Measurements from ENCODE around the gene LDLRAD4.

Gene LDLRAD4

DNA sequence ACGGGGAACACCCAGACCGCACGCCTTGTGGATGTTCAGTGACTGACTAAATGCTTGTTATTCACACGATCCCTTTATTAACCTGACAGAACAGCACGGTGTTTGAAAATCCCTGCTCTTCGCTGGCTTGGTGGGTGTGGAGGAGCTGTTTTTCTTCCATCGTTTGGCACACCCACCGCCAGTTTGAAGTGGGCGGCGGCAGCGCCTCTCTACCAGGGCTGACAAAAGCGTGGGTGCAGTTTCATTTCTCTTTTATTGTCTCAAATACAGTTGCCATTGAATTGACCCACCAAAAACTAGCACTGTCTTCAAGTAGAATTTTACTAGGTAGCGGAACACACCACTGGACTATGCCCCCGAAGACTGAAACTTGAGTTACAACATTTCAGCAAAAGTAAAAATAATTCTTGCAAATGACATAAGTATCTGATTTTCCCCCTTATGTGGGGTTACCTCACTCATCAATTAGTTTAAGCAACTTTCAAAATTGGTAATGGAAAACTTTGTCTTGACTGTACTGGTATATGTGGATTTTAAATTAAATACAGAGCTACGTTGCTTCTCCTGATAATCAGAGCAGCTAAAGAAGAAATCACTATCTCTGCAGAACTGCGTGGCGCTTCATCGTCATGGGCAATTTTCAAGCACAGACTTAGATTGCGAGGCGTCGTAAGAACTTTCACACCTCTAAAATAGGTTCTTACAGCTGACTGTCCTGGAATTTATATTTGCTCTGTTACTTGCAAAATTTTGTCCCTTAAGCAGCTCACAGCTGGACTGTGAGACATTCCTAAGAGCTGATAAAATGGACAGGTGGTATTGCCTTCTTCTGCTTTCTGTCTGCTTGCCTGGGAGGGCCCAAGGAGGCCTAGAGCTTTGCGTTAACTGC is 60.9 kb downstream of the LDLRAD4 start:
- Histone ChIP-seq H2BK15ac (ENCODE audit: low read length) (no peak overlapping the region), H2BK12ac (ENCODE audit: low read length) (no peak overlapping the region), H3K14ac (ENCODE audit: low read length) (no peak overlapping the region), H3K27me3 (ENCODE audit: control insufficient read depth in 3 of 3, insufficient read depth in 3 of 3, low read depth in 1 of 3, low read length in 3 of 3) (no peaks in the 10 kb centered on the region), H3K79me1 (ENCODE audit: low read depth, low read length) (no peaks in the 10 kb centered on the region), H4K8ac (ENCODE audit: low read depth, low read length) (no peak overlapping the region), H2AFZ (ENCODE audit: low read length) (peak overlapping the region; percentile 83), H3K4me2 (ENCODE audit: insufficient read depth, low read length, poor library complexity, severe bottlenecking) (no peak overlapping the region), H3K9ac (ENCODE audit: low read depth, low read length, poor library complexity) (no peak overlapping the region), H3K23ac (ENCODE audit: low read depth, low read length, poor library complexity) (no peak overlapping the region), H2BK5ac (ENCODE audit: low read length) (no peak overlapping the region), H3K4me1 (ENCODE audit: control insufficient read depth in 2 of 2, insufficient read depth in 1 of 2, low read depth in 1 of 2, low read length in 2 of 2) (peaks cover 9 to 10% of the 10 kb centered on the region in 2 donors), H3K36me3 (replicated peaks in 1 of 2; ENCODE audit: control insufficient read depth in 2 of 2, insufficient read depth in 2 of 2, low read length in 2 of 2) (no peaks in the 10 kb centered on the region), H3K4ac (ENCODE audit: low read length) (no peak overlapping the region), H2AK5ac (ENCODE audit: low read depth, low read length) (no peak overlapping the region), H2BK120ac (ENCODE audit: low read depth, low read length) (no peak overlapping the region), H3K18ac (ENCODE audit: low read length) (no peak overlapping the region), H3K27ac (replicated peaks; ENCODE audit: low read length) (peak overlapping the region; percentile 65), H4K91ac (ENCODE audit: low read depth, low read length, poor library complexity) (no peak overlapping the region), H3K4me3 (ENCODE audit: low read length in 2 of 2) (no peak overlapping the region), H3K9me3 (replicated peaks in 1 of 2; ENCODE audit: control insufficient read depth in 2 of 2, insufficient read depth in 1 of 2, low read depth in 1 of 2, low read length in 2 of 2) (no peaks in the 10 kb centered on the region)
- no peak for DNase-seq (ENCODE audit: low spot score)
- WGBS, 2 donors (ENCODE audit: extremely low coverage in 2 of 2, insufficient read length in 2 of 2, insufficient replicate concordance in 1 of 2), result no CpG with 5 or more reads among the region's 22 CpGs

DNA sequence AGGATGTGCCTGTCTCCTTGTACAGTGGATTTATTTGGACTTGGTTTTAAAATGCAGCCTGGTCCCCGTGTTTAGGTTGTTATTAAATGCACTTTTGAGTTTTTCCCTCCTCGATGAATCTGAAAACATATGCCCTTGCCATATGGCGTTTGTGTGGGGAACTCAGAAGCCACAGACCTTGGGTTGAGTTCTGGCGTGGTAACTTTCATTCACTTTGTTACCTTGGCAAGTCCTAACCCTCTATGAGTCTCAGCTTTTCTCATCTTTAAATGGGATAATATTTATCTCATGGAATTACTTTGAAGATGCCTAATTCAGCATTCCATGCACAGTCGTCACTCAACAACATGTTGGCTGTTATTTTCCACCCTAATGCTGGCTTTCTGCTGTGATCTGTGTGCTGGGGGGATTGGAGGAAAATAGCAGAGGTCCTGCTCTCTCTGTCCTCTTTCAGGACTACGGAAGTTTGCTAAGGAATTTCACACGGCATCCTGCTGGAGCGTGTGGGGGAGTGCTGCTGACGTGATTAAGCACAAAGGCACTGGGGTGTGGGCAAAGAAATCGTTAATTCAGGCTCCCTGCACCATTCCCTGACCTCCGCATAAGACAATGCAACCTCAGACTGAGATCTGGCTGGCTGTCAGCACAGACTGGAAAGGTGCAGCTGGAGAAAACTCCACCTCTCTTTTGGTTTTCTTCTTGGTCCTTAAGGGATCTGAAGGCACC is 61.7 kb downstream of the LDLRAD4 start:
- no peak overlapping the region for H3K4me3 ChIP-seq (ENCODE audit: low read length in 2 of 2)
- no peak overlapping the region for H2BK12ac ChIP-seq (ENCODE audit: low read length)
- no peak overlapping the region for H2AK5ac ChIP-seq (ENCODE audit: low read depth, low read length)
- no peak overlapping the region for H2BK5ac ChIP-seq (ENCODE audit: low read length)
- peaks cover 9 to 10% of the 10 kb centered on the region in 2 donors for H3K4me1 ChIP-seq (ENCODE audit: control insufficient read depth in 2 of 2, insufficient read depth in 1 of 2, low read depth in 1 of 2, low read length in 2 of 2)
- no peak overlapping the region for H3K9ac ChIP-seq (ENCODE audit: low read depth, low read length, poor library complexity)
- no peak overlapping the region for H3K4me2 ChIP-seq (ENCODE audit: insufficient read depth, low read length, poor library complexity, severe bottlenecking)
- no peak overlapping the region for H3K23ac ChIP-seq (ENCODE audit: low read depth, low read length, poor library complexity)
- no peaks in the 10 kb centered on the region for H3K79me1 ChIP-seq (ENCODE audit: low read depth, low read length)
- no peak overlapping the region for H2BK15ac ChIP-seq (ENCODE audit: low read length)
- no peaks in the 10 kb centered on the region for H3K9me3 ChIP-seq (replicated peaks in 1 of 2; ENCODE audit: control insufficient read depth in 2 of 2, insufficient read depth in 1 of 2, low read depth in 1 of 2, low read length in 2 of 2)
- H3K27me3 ChIP-seq (ENCODE audit: control insufficient read depth in 3 of 3, insufficient read depth in 3 of 3, low read depth in 1 of 3, low read length in 3 of 3), result no peaks in the 10 kb centered on the region
- H4K91ac ChIP-seq (ENCODE audit: low read depth, low read length, poor library complexity), result no peak overlapping the region
- no peak overlapping the region for H3K4ac ChIP-seq (ENCODE audit: low read length)
- no peak overlapping the region for H3K14ac ChIP-seq (ENCODE audit: low read length)
- H3K18ac ChIP-seq (ENCODE audit: low read length), result no peak overlapping the region
- peak overlapping the region; percentile 73 for H3K27ac ChIP-seq (replicated peaks; ENCODE audit: low read length)
- no CpG with 5 or more reads among the region's 11 CpGs for WGBS, 2 donors (ENCODE audit: extremely low coverage in 2 of 2, insufficient read length in 2 of 2, insufficient replicate concordance in 1 of 2)
- no peak overlapping the region for H2BK120ac ChIP-seq (ENCODE audit: low read depth, low read length)
- H2AFZ ChIP-seq (ENCODE audit: low read length), result peak overlapping the region; percentile 83
- no peak overlapping the region for H4K8ac ChIP-seq (ENCODE audit: low read depth, low read length)
- no peaks in the 10 kb centered on the region for H3K36me3 ChIP-seq (replicated peaks in 1 of 2; ENCODE audit: control insufficient read depth in 2 of 2, insufficient read depth in 2 of 2, low read length in 2 of 2)
- DNase-seq (ENCODE audit: low spot score), result peak; percentile 70

DNA sequence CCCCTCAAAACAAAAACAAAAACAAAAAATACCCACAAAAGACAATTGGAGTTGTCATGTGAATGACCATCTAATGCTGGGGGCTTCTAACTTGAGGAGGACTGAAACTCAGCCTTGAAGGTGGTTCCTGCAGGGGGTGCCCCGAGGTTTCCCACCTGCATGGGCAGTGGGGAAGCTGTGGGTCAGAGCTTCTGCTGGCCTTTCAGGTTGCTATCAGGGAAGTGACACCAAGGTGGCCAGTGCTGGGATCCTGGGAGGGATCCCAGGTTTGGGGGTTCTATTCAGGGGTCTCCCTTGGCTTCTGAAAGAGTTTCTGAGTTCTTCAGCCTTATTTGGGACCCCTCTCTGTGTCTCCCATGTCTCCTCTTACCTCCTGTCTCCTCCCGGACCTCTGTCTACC is 62.8 kb downstream of the LDLRAD4 start:
- Histone ChIP-seq H3K4me2 (ENCODE audit: insufficient read depth, low read length, poor library complexity, severe bottlenecking) (no peak overlapping the region), H3K9me3 (replicated peaks in 1 of 2; ENCODE audit: control insufficient read depth in 2 of 2, insufficient read depth in 1 of 2, low read depth in 1 of 2, low read length in 2 of 2) (no peaks in the 10 kb centered on the region), H4K8ac (ENCODE audit: low read depth, low read length) (no peak overlapping the region), H3K9ac (ENCODE audit: low read depth, low read length, poor library complexity) (no peak overlapping the region), H3K79me1 (ENCODE audit: low read depth, low read length) (no peaks in the 10 kb centered on the region), H2BK120ac (ENCODE audit: low read depth, low read length) (no peak overlapping the region), H3K18ac (ENCODE audit: low read length) (peak overlapping the region; percentile 39), H3K23ac (ENCODE audit: low read depth, low read length, poor library complexity) (no peak overlapping the region), H3K27ac (replicated peaks; ENCODE audit: low read length) (no peak overlapping the region), H3K4ac (ENCODE audit: low read length) (no peak overlapping the region), H3K4me1 (ENCODE audit: control insufficient read depth in 2 of 2, insufficient read depth in 1 of 2, low read depth in 1 of 2, low read length in 2 of 2) (peaks cover 9 to 10% of the 10 kb centered on the region in 2 donors), H4K91ac (ENCODE audit: low read depth, low read length, poor library complexity) (no peak overlapping the region), H3K27me3 (ENCODE audit: control insufficient read depth in 3 of 3, insufficient read depth in 3 of 3, low read depth in 1 of 3, low read length in 3 of 3) (no peaks in the 10 kb centered on the region), H2BK5ac (ENCODE audit: low read length) (no peak overlapping the region), H3K14ac (ENCODE audit: low read length) (no peak overlapping the region), H2BK12ac (ENCODE audit: low read length) (no peak overlapping the region), H2BK15ac (ENCODE audit: low read length) (no peak overlapping the region), H2AK5ac (ENCODE audit: low read depth, low read length) (peak overlapping the region; percentile 42), H3K36me3 (replicated peaks in 1 of 2; ENCODE audit: control insufficient read depth in 2 of 2, insufficient read depth in 2 of 2, low read length in 2 of 2) (no peaks in the 10 kb centered on the region), H3K4me3 (ENCODE audit: low read length in 2 of 2) (no peak overlapping the region), H2AFZ (ENCODE audit: low read length) (no peak overlapping the region)
- no peak for DNase-seq (ENCODE audit: low spot score)
- WGBS, 2 donors (ENCODE audit: extremely low coverage in 2 of 2, insufficient read length in 2 of 2, insufficient replicate concordance in 1 of 2), result no CpG with 5 or more reads among the region's 2 CpGs

DNA sequence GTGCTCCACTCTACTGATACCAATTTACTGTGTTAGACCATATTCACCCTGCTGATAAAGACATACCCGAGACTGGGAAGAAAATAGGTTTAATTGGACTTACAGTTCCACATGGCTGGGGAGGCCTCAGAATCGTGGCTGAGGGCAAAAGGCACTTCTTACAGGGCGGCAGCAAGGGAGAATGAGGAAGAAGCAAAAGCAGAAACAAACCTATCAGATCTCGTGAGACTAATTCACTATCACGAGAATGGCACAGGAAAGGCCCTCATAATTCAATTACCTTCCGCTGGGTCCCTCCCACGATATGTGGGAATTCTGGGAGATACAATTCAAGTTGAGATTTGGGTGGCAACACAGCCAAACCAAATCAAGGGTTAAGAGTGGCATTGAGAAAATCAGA is 65.2 kb downstream of the LDLRAD4 start:
- Histone ChIP-seq H2AK5ac (ENCODE audit: low read depth, low read length) (no peak overlapping the region), H3K36me3 (replicated peaks in 1 of 2; ENCODE audit: control insufficient read depth in 2 of 2, insufficient read depth in 2 of 2, low read length in 2 of 2) (no peaks in the 10 kb centered on the region), H4K8ac (ENCODE audit: low read depth, low read length) (no peak overlapping the region), H3K79me1 (ENCODE audit: low read depth, low read length) (no peaks in the 10 kb centered on the region), H3K9me3 (replicated peaks in 1 of 2; ENCODE audit: control insufficient read depth in 2 of 2, insufficient read depth in 1 of 2, low read depth in 1 of 2, low read length in 2 of 2) (no peaks in the 10 kb centered on the region), H3K23ac (ENCODE audit: low read depth, low read length, poor library complexity) (no peak overlapping the region), H2AFZ (ENCODE audit: low read length) (no peak overlapping the region), H2BK12ac (ENCODE audit: low read length) (no peak overlapping the region), H2BK5ac (ENCODE audit: low read length) (no peak overlapping the region), H3K4me1 (ENCODE audit: control insufficient read depth in 2 of 2, insufficient read depth in 1 of 2, low read depth in 1 of 2, low read length in 2 of 2) (peaks cover 9 to 10% of the 10 kb centered on the region in 2 donors), H2BK15ac (ENCODE audit: low read length) (no peak overlapping the region), H3K4me3 (ENCODE audit: low read length in 2 of 2) (no peak overlapping the region), H3K4me2 (ENCODE audit: insufficient read depth, low read length, poor library complexity, severe bottlenecking) (no peak overlapping the region), H3K18ac (ENCODE audit: low read length) (no peak overlapping the region), H3K4ac (ENCODE audit: low read length) (no peak overlapping the region), H3K9ac (ENCODE audit: low read depth, low read length, poor library complexity) (no peak overlapping the region), H3K27ac (replicated peaks; ENCODE audit: low read length) (no peak overlapping the region), H4K91ac (ENCODE audit: low read depth, low read length, poor library complexity) (no peak overlapping the region), H3K27me3 (ENCODE audit: control insufficient read depth in 3 of 3, insufficient read depth in 3 of 3, low read depth in 1 of 3, low read length in 3 of 3) (no peaks in the 10 kb centered on the region), H2BK120ac (ENCODE audit: low read depth, low read length) (no peak overlapping the region), H3K14ac (ENCODE audit: low read length) (no peak overlapping the region)
- WGBS, 2 donors (ENCODE audit: extremely low coverage in 2 of 2, insufficient read length in 2 of 2, insufficient replicate concordance in 1 of 2), result no CpG with 5 or more reads among the region's 7 CpGs
- no peak for DNase-seq (ENCODE audit: low spot score)
